ENCODE measurements around the gene SPAG16. TPM values are rescaled to one million over a fixed set of nuclear protein-coding genes. Genes with fewer than 3 reads are reported as not detected.

The SPAG16 gene
- total RNA-seq, 1 experiment from 2014 or later: 0.30 TPM

GRCh38 chr2:214297423-214297822, 1013.2 kb downstream of the SPAG16 start:
- ChIA-PET POLR2A (no interaction called here), CTCF (no interaction called here), RAD21 (ENCODE audit: low non-redundant PET in 1 of 2, low total read pairs in 2 of 2, uncharacterized antibody in 2 of 2, unreplicated experiment in 2 of 2) (no interaction called here)
- H2AFZ ChIP-seq (ENCODE audit: low read depth, low read length, poor library complexity, severe bottlenecking): no peak overlapping the region
- no peaks in the 10 kb centered on the region for H3K9me3 ChIP-seq (ENCODE audit: control insufficient read depth in 1 of 2, insufficient read depth in 1 of 2, low read depth in 1 of 2, low read length in 2 of 2)
- no peaks in the 10 kb centered on the region for H3K9me2 ChIP-seq (ENCODE audit: insufficient read depth)
- no peaks in the 10 kb centered on the region for H3K79me2 ChIP-seq (ENCODE audit: insufficient read depth, low read length)
- no peak for DNase-seq (ENCODE audit: low read depth, low spot score)
- BruUV-seq (replicated peaks): no TSS peak
- intact Hi-C loops (cut with micrococcal nuclease): no loop called here
- no peak overlapping the region for H3K4me3 ChIP-seq (replicated peaks in 1 of 2; ENCODE audit: low read depth in 1 of 2, low read length in 2 of 2)
- no peak overlapping the region for H3K4me2 ChIP-seq (ENCODE audit: low read length)
- H4K20me1 ChIP-seq (ENCODE audit: insufficient read depth): no peaks in the 10 kb centered on the region
- no peak overlapping the region for H3K9ac ChIP-seq (ENCODE audit: low read length)
- no peak for ATAC-seq
- H3K4me1 ChIP-seq (ENCODE audit: control insufficient read depth in 1 of 2, insufficient read depth in 2 of 2, low read length in 2 of 2): no peaks in the 10 kb centered on the region
- H3K27me3 ChIP-seq (ENCODE audit: insufficient read depth, low read length): no peaks in the 10 kb centered on the region
- no peak for TF ChIP-seq REST (IDR thresholded peaks at IDR 0.05; ENCODE audit: low read depth)
- TF ChIP-seq CEBPB (IDR thresholded peaks at IDR 0.05; ENCODE audit: low read depth): no peak
- no peak for TF ChIP-seq MAX (IDR thresholded peaks at IDR 0.05)
- no peak for TF ChIP-seq YY1 (IDR thresholded peaks at IDR 0.05; ENCODE audit: extremely low read depth, insufficient replicate concordance, low read depth, low read length)
- no peak for TF ChIP-seq SP1 (IDR thresholded peaks at IDR 0.05; ENCODE audit: low read depth)
- no peak for TF ChIP-seq SIN3A (IDR thresholded peaks at IDR 0.05; ENCODE audit: low read depth)
- TF ChIP-seq, protein P1, sequence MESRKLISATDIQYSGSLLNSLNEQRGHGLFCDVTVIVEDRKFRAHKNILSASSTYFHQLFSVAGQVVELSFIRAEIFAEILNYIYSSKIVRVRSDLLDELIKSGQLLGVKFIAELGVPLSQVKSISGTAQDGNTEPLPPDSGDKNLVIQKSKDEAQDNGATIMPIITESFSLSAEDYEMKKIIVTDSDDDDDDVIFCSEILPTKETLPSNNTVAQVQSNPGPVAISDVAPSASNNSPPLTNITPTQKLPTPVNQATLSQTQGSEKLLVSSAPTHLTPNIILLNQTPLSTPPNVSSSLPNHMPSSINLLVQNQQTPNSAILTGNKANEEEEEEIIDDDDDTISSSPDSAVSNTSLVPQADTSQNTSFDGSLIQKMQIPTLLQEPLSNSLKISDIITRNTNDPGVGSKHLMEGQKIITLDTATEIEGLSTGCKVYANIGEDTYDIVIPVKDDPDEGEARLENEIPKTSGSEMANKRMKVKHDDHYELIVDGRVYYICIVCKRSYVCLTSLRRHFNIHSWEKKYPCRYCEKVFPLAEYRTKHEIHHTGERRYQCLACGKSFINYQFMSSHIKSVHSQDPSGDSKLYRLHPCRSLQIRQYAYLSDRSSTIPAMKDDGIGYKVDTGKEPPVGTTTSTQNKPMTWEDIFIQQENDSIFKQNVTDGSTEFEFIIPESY (IDR thresholded peaks at IDR 0.05; ENCODE audit: extremely low read depth, insufficient replicate concordance, low read length): no peak
- no peak for TF ChIP-seq RAD21 (IDR thresholded peaks at IDR 0.05; ENCODE audit: low read depth)
- TF ChIP-seq JUND (IDR thresholded peaks at IDR 0.05): no peak
- no peak for TF ChIP-seq SRF (IDR thresholded peaks at IDR 0.05; ENCODE audit: low read depth)
- no peak overlapping the region for H3K27ac ChIP-seq (ENCODE audit: low read depth, low read length)
- H3K36me3 ChIP-seq (ENCODE audit: control insufficient read depth in 1 of 2, insufficient read depth in 2 of 2, low read length in 2 of 2): no peaks in the 10 kb centered on the region
